Memory B cell (primary cell): Measurements from ENCODE around the gene CLCNKB.
"Not testable (repeated sequence)": the region's sequence is repeated elsewhere in the genome, so short reads cannot be mapped to it uniquely, and the experiment has no call there.

ENCODE experiments used
- ATAC-seq: fragments of 150-1000 bp; cut with Tn5 transposase; 2 replicates; pipeline ENCODE4 v1.10.0; 2021; ENCODE audit warnings: low read depth, mild to moderate bottlenecking, moderate library complexity
- DNase-seq, 2 donors: peaks; one replicate each; pipeline ENCODE4 v3.0.0; 2022; ENCODE audit warnings: low spot score in 2 of 2
- H3K27ac Mint-ChIP-seq: one replicate; pipeline ENCODE4 v1.8.0; 2022; ENCODE audit warnings: mild to moderate bottlenecking, moderate library complexity, mixed read lengths
- H3K27me3 Mint-ChIP-seq: one replicate; pipeline ENCODE4 v1.8.0; 2022; ENCODE audit warnings: mixed read lengths
- H3K36me3 Mint-ChIP-seq: one replicate; pipeline ENCODE4 v1.8.0; 2022; ENCODE audit warnings: mild to moderate bottlenecking, mixed read lengths
- H3K4me1 Mint-ChIP-seq: one replicate; pipeline ENCODE4 v1.8.0; 2022; ENCODE audit warnings: mixed read lengths
- H3K4me3 Mint-ChIP-seq: one replicate; pipeline ENCODE4 v1.8.0; 2022; ENCODE audit warnings: mild to moderate bottlenecking, moderate library complexity, mixed read lengths
- H3K9me3 Mint-ChIP-seq: one replicate; pipeline ENCODE4 v1.8.0; 2022; ENCODE audit warnings: mixed read lengths

CLCNKB gene

DNA sequence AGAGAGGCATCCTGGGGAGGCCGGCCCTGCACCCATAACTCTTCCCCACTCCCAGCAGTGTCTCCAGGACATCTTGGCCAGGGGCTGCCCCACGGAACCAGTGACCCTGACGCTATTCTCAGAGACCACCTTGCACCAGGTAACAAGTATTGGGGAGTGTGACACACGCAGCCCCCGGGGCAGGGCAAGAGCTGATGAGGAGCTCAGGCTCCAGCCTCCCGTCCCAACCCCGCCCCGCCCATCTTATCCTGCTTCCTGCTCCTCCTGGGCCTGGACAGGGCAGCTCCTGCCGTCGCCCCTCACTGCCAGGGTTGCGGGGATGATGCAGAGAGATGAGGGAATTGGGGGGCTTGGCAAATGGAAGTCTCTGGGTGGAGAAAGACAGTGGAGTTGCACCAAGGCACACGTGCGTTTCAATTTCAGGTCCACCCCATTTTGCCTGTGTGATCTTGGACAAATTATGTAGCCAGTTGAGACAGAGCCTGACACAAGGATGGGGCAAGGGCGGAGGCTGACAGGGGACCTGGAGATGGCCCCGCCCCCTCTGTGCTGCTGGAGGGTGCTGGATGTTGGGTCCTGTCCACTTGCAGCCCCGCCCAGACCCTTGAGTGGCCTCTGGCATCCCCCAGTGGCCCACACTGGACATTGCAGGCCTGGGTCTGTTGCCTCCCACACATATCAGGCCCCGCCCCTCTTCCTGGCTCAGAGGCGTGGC is 11.0 kb upstream of the CLCNKB start:
- peaks cover 32% of the 10 kb centered on the region for H3K27me3 Mint-ChIP-seq
- no peak overlapping the region for H3K4me3 Mint-ChIP-seq
- peak; percentile 46 to 59 for DNase-seq
- H3K9me3 Mint-ChIP-seq, result no peaks in the 10 kb centered on the region
- ATAC-seq, result peak; percentile 92
- H3K27ac Mint-ChIP-seq, result no peak overlapping the region
- H3K4me1 Mint-ChIP-seq, result peaks cover 5% of the 10 kb centered on the region
- no peaks in the 10 kb centered on the region for H3K36me3 Mint-ChIP-seq

- not testable (repeated sequence) for H3K4me1 Mint-ChIP-seq, DNase-seq, H3K4me3 Mint-ChIP-seq, H3K36me3 Mint-ChIP-seq, ATAC-seq, H3K9me3 Mint-ChIP-seq, H3K27ac Mint-ChIP-seq
- H3K27me3 Mint-ChIP-seq, result peaks cover 30% of the 10 kb centered on the region
Observed at GRCh38 chr1:16033103-16033632, 10.4 kb upstream of the CLCNKB start.

GRCh38 chr1:16036461-16036860 is 7.1 kb upstream of the CLCNKB start:
- H3K36me3 Mint-ChIP-seq, ATAC-seq, H3K4me1 Mint-ChIP-seq, H3K4me3 Mint-ChIP-seq, DNase-seq, H3K9me3 Mint-ChIP-seq, H3K27ac Mint-ChIP-seq: not testable (repeated sequence)
- peaks cover 15% of the 10 kb centered on the region for H3K27me3 Mint-ChIP-seq

DNA sequence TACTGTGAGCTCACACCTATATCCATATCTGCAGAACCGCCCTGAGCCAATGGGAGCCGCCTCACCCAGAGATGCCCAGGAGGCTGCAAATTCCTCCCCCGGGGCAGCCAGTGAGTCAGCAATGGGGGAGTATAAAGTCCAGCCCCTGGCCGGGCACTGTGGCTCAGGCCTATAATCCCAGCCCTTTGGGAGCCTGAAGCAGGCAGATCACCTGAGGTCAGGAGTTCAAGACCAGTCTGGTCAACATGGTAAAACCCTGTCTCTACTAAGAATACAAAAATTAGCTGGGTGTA is 5.0 kb upstream of the CLCNKB start:
- H3K4me3 Mint-ChIP-seq, result no peak overlapping the region
- no peak overlapping the region for H3K27ac Mint-ChIP-seq
- peaks cover 16% of the 10 kb centered on the region for H3K27me3 Mint-ChIP-seq
- H3K9me3 Mint-ChIP-seq, result no peaks in the 10 kb centered on the region
- H3K4me1 Mint-ChIP-seq, result no peaks in the 10 kb centered on the region
- no peak for ATAC-seq
- DNase-seq, result no peak
- H3K36me3 Mint-ChIP-seq, result no peaks in the 10 kb centered on the region

GRCh38 chr1:16039871-16040270 is 3.7 kb upstream of the CLCNKB start:
- not testable (repeated sequence) for H3K36me3 Mint-ChIP-seq, H3K27ac Mint-ChIP-seq, H3K4me1 Mint-ChIP-seq, ATAC-seq, H3K9me3 Mint-ChIP-seq, H3K4me3 Mint-ChIP-seq, DNase-seq
- H3K27me3 Mint-ChIP-seq, result peaks cover 21% of the 10 kb centered on the region

DNA sequence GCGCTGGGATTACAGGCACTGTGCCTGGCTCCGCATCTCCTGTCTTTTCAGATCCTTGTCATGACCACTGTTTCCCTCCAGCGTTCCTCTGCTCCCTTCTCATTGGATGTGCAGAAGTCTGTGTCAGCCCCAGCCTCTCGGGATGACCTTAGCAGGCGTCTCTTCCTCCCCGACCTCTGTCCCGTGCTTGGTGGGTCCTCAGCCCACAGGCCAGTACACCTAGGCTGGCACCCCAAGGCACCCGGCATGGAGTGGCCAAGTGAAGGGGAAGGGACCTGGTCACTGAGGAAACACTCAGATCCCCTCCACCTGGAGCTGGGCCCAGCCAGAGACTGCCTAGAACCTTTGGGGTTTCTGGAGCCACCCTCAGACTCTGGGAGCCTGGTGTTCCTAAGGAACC is 2.4 kb upstream of the CLCNKB start:
- no peak overlapping the region for H3K27ac Mint-ChIP-seq
- no peaks in the 10 kb centered on the region for H3K36me3 Mint-ChIP-seq
- no peaks in the 10 kb centered on the region for H3K9me3 Mint-ChIP-seq
- H3K4me1 Mint-ChIP-seq, result no peaks in the 10 kb centered on the region
- H3K27me3 Mint-ChIP-seq, result peaks cover 25% of the 10 kb centered on the region
- no peak for ATAC-seq
- no peak overlapping the region for H3K4me3 Mint-ChIP-seq
- DNase-seq, result no peak

- Mint-ChIP-seq H3K36me3 (no peaks in the 10 kb centered on the region), H3K9me3 (no peaks in the 10 kb centered on the region), H3K27me3 (peaks cover 20% of the 10 kb centered on the region), H3K4me3 (no peak overlapping the region), H3K27ac (no peak overlapping the region), H3K4me1 (no peaks in the 10 kb centered on the region)
- ATAC-seq (peak; percentile 53), DNase-seq (no peak)
Observed at GRCh38 chr1:16042096-16042495, 1.5 kb upstream of the CLCNKB start.

GRCh38 chr1:16042654-16043053 is 928 bp upstream of the CLCNKB start:
- not testable (repeated sequence) for H3K4me1 Mint-ChIP-seq, H3K27ac Mint-ChIP-seq, H3K9me3 Mint-ChIP-seq, H3K4me3 Mint-ChIP-seq, DNase-seq, H3K36me3 Mint-ChIP-seq, ATAC-seq
- H3K27me3 Mint-ChIP-seq, result peaks cover 20% of the 10 kb centered on the region

DNA sequence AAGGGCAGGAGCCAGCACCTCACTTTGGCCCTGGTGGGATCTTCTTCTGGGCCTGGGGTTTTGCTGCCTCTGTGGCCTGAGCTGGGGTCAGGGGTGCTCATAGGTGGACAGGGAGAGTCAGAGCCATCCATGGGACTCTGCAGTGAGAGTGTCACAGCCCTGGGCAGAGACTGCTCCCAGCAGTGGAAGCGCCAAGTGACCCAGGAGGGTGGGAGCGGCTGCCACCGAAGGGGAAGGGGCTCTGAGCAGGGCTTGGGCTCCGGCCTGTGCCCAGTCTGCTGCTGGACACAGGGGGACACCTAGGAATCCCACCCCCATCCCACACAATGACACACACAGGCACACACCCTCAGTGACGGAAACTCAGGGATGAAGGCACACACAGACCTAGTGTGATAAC is 368 bp downstream of the CLCNKB start:
- Mint-ChIP-seq H3K4me3 (no peak overlapping the region), H3K27me3 (peaks cover 18% of the 10 kb centered on the region), H3K27ac (no peak overlapping the region), H3K9me3 (no peaks in the 10 kb centered on the region), H3K4me1 (no peaks in the 10 kb centered on the region), H3K36me3 (no peaks in the 10 kb centered on the region)
- ATAC-seq, result no peak
- no peak for DNase-seq

GRCh38 chr1:16046842-16047241 is 3.3 kb downstream of the CLCNKB start:
- no peak for ATAC-seq
- Mint-ChIP-seq H3K27me3 (peaks cover 28% of the 10 kb centered on the region), H3K36me3 (no peaks in the 10 kb centered on the region), H3K4me3 (no peak overlapping the region), H3K4me1 (no peaks in the 10 kb centered on the region), H3K27ac (no peak overlapping the region), H3K9me3 (no peaks in the 10 kb centered on the region)
- no peak for DNase-seq

GRCh38 chr1:16047791-16048475 is 4.4 kb downstream of the CLCNKB start:
- H3K4me3 Mint-ChIP-seq, result no peak overlapping the region
- no peaks in the 10 kb centered on the region for H3K36me3 Mint-ChIP-seq
- no peak overlapping the region for H3K27ac Mint-ChIP-seq
- peaks cover 28% of the 10 kb centered on the region for H3K27me3 Mint-ChIP-seq
- H3K4me1 Mint-ChIP-seq, result no peaks in the 10 kb centered on the region
- no peaks in the 10 kb centered on the region for H3K9me3 Mint-ChIP-seq
- DNase-seq (no peak), ATAC-seq (peak; percentile 7)

DNA sequence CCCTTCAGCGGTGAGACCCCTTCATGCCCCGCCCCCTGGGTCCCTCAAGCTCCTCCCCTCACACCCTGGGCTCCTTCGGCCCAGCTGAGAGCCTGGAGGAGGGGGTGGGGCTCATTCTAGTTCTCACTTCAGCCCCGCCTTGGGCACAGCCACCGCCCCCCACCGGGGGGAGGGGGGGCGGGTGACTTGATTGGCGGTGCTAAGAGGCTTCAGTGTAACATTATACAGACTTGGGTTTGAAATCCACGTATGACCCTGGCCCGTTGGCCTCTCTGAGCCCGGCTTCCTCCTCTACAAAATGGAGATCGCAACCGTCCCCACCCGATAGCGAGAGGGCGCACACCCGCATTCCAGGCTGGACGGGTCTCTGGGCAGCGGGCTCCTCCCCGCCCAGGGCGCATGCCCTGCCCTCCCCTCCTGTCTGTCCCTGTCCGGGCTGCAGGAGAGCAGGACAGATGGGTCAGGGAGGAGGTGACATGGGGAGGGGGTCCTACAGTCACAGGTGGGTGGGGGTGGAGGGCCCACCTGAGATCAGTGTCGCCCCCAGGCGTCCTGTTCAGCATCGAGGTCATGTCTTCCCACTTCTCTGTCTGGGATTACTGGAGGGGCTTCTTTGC is 5.1 kb downstream of the CLCNKB start:
- Mint-ChIP-seq H3K36me3 (no peaks in the 10 kb centered on the region), H3K4me1 (no peaks in the 10 kb centered on the region), H3K9me3 (no peaks in the 10 kb centered on the region), H3K27ac (no peak overlapping the region), H3K27me3 (peaks cover 23% of the 10 kb centered on the region), H3K4me3 (peak overlapping the region; percentile 41)
- DNase-seq (no peak), ATAC-seq (peak; percentile 74)

DNA sequence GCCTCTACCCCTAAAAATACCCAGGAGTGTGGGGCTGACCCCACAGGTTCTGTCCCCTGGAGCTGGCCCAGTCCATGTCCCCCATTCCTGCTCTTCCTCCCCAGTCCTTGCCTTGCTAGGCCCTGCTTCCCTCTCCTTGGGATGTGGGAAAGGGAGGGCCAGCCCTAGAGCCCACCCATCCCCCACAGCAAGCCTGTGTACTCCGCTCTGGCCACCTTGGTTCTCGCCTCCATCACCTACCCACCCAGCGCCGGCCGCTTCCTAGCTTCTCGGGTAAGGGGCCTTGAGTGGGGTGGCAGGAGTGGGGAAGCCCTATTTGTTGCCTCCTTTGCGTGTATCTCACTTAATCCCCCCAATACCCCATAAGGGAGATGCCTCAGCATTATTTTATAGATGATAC is 6.7 kb downstream of the CLCNKB start:
- no peak for DNase-seq
- Mint-ChIP-seq H3K4me1 (no peaks in the 10 kb centered on the region), H3K27me3 (peaks cover 18% of the 10 kb centered on the region), H3K27ac (no peak overlapping the region), H3K9me3 (no peaks in the 10 kb centered on the region), H3K36me3 (no peaks in the 10 kb centered on the region), H3K4me3 (no peak overlapping the region)
- ATAC-seq, result no peak

GRCh38 chr1:16051039-16051438 is 7.5 kb downstream of the CLCNKB start:
- Mint-ChIP-seq H3K4me3 (no peak overlapping the region), H3K9me3 (no peaks in the 10 kb centered on the region), H3K27me3 (peaks cover 15% of the 10 kb centered on the region), H3K36me3 (no peaks in the 10 kb centered on the region), H3K4me1 (peaks cover 4% of the 10 kb centered on the region), H3K27ac (no peak overlapping the region)
- ATAC-seq, result no peak
- no peak for DNase-seq
